ENCODE results near the gene NLGN1.

DNA sequence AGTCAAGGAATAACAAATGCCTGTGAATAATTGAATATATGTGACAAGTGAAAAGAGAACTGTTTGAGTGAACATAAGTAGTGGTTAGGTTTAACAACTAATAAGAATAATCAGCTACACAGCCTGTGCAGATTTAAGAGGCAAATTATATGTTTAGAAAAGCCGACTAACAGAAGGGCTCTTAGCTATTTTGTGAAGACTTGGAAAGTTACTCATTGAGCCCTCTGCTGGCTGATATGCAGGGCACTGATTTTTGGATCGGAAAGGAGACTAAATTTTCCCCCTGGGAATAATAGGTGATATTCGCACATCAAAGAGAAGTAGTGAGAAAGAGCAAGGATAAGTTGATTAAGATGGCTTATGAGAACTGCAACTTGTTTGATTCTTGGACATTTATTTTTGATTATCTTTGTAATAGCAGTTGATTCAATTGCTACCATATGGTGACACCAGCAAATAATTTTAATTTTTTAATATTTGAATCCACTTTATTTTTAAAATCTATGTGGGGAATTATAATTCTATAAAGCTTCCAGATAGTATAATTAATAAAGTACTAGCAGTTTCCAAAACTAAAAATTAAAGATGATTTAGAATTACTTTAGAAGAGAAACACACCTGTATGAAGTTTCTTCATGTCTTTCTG lies 156.2 kb downstream of the NLGN1 start:
- TF ChIP-seq, protein P1, sequence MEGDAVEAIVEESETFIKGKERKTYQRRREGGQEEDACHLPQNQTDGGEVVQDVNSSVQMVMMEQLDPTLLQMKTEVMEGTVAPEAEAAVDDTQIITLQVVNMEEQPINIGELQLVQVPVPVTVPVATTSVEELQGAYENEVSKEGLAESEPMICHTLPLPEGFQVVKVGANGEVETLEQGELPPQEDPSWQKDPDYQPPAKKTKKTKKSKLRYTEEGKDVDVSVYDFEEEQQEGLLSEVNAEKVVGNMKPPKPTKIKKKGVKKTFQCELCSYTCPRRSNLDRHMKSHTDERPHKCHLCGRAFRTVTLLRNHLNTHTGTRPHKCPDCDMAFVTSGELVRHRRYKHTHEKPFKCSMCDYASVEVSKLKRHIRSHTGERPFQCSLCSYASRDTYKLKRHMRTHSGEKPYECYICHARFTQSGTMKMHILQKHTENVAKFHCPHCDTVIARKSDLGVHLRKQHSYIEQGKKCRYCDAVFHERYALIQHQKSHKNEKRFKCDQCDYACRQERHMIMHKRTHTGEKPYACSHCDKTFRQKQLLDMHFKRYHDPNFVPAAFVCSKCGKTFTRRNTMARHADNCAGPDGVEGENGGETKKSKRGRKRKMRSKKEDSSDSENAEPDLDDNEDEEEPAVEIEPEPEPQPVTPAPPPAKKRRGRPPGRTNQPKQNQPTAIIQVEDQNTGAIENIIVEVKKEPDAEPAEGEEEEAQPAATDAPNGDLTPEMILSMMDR (IDR thresholded peaks at IDR 0.05) = peak in 3 of 4 experiments; percentile 53 to 59 (median 54)
- no peak for TF ChIP-seq POLR2A (IDR thresholded peaks at IDR 0.05)
- no peak for TF ChIP-seq POLR2AphosphoS5 (IDR thresholded peaks at IDR 0.05)
